Osteoblast (primary cell): Measurements from ENCODE around the gene RTP5. TPM values are rescaled to one million over a fixed set of nuclear protein-coding genes. Genes with fewer than 3 reads are reported as not detected.

ENCODE experiments used
- DNase-seq: peaks from one replicate; pipeline ENCODE4 v3.0.0; 2011; ENCODE audit warnings: low spot score, mixed read lengths; ENCODE audit not compliant: insufficient read length; ENCODE audit errors: missing footprints
- H2AFZ ChIP-seq: 2 replicates; pipeline ENCODE4 v1.6.0; 2011; ENCODE audit warnings: mild to moderate bottlenecking, low read length
- H3K27ac ChIP-seq: 2 replicates; pipeline ENCODE4 v1.5.1; 2011; ENCODE audit warnings: mild to moderate bottlenecking, low read depth, low read length, moderate library complexity
- H3K27me3 ChIP-seq: 2 replicates; pipeline ENCODE4 v1.6.0; 2012; ENCODE audit warnings: mild to moderate bottlenecking, control low read depth, inconsistent platforms, low read length, moderate library complexity; ENCODE audit not compliant: insufficient read depth
- H3K36me3 ChIP-seq: 2 replicates; pipeline ENCODE4 v1.5.1; 2011; ENCODE audit warnings: mild to moderate bottlenecking, low read length, control low read depth, moderate library complexity; ENCODE audit not compliant: insufficient read depth
- H3K4me1 ChIP-seq: 2 replicates; pipeline ENCODE4 v1.5.1; 2011; ENCODE audit warnings: mild to moderate bottlenecking, low read length, control low read depth, moderate library complexity; ENCODE audit not compliant: insufficient read depth
- H3K4me2 ChIP-seq: 2 replicates; pipeline ENCODE4 v1.6.0; 2011; ENCODE audit warnings: mild to moderate bottlenecking, low read length; ENCODE audit not compliant: insufficient read depth
- H3K4me3 ChIP-seq: fragments of 200-600 bp; sonication (generic); 3 replicates; pipeline ENCODE4 v1.5.1; 2012; ENCODE audit warnings: mild to moderate bottlenecking, low read length, inconsistent platforms; ENCODE audit not compliant: insufficient read depth
- H3K79me2 ChIP-seq: 2 replicates; pipeline ENCODE4 v1.6.0; 2012; ENCODE audit warnings: mild to moderate bottlenecking, low read length, control low read depth, inconsistent platforms; ENCODE audit not compliant: insufficient read depth
- H3K9me3 ChIP-seq: 2 replicates; pipeline ENCODE4 v1.5.1; 2011; ENCODE audit warnings: low read depth, low read length, control low read depth
- H4K20me1 ChIP-seq: 2 replicates; pipeline ENCODE4 v1.6.0; 2012; ENCODE audit warnings: mild to moderate bottlenecking, low read length, control low read depth; ENCODE audit not compliant: insufficient read depth
- CTCF ChIP-seq: IDR thresholded peaks from 2 replicates; pipeline ENCODE4 v1.5.1; 2011; ENCODE audit warnings: mild to moderate bottlenecking, low read depth, low read length, moderate library complexity; ENCODE audit errors: extremely low read depth
- total RNA-seq: library from RNA; depleted of rRNA; stranded (reverse); fragments of >200 nt; gene quantifications from 2 replicates; pipeline ENCODE4 v1.2.3, GENCODE V29; 2012

Gene RTP5
- total RNA-seq, 1 donor, result not detected

- no peaks in the 10 kb centered on the region for H4K20me1 ChIP-seq
- no peak for TF ChIP-seq CTCF
- no peaks in the 10 kb centered on the region for H3K4me1 ChIP-seq
Measured at GRCh38 chr2:241862093-241862492, 7.4 kb upstream of the RTP5 start.

GRCh38 chr2:241862775-241863535, 6.6 kb upstream of the RTP5 start:
- Histone ChIP-seq H4K20me1 (no peaks in the 10 kb centered on the region), H3K79me2 (no peaks in the 10 kb centered on the region), H3K36me3 (no peaks in the 10 kb centered on the region), H3K4me2 (peak overlapping the region; percentile 61), H3K27ac (no peak overlapping the region), H3K4me3 (peak overlapping the region; percentile 54), H3K4me1 (no peaks in the 10 kb centered on the region), H2AFZ (peak overlapping the region; percentile 82), H3K27me3 (peaks cover 25% of the 10 kb centered on the region), H3K9me3 (no peaks in the 10 kb centered on the region)
- DNase-seq, result no peak
- TF ChIP-seq CTCF, result no peak

More at GRCh38 chr2:241862093-241862492, 7.4 kb upstream of the RTP5 start:
- Histone ChIP-seq H3K4me2 (no peak overlapping the region), H3K4me3 (no peak overlapping the region), H3K27ac (no peak overlapping the region), H2AFZ (no peak overlapping the region), H3K9me3 (no peaks in the 10 kb centered on the region), H3K79me2 (no peaks in the 10 kb centered on the region), H3K27me3 (peaks cover 16% of the 10 kb centered on the region), H3K36me3 (no peaks in the 10 kb centered on the region)
- peak; percentile 62 for DNase-seq

GRCh38 chr2:241863536-241863954, 6.0 kb upstream of the RTP5 start:
- no peak for TF ChIP-seq CTCF
- Histone ChIP-seq H3K4me2 (peak overlapping the region; percentile 61), H3K27ac (no peak overlapping the region), H3K36me3 (no peaks in the 10 kb centered on the region), H2AFZ (peak overlapping the region; percentile 82), H3K79me2 (no peaks in the 10 kb centered on the region), H3K4me3 (peak overlapping the region; percentile 54), H3K27me3 (peaks cover 26% of the 10 kb centered on the region), H3K4me1 (no peaks in the 10 kb centered on the region), H3K9me3 (no peaks in the 10 kb centered on the region), H4K20me1 (no peaks in the 10 kb centered on the region)
- DNase-seq, result peak; percentile 95

- H4K20me1 ChIP-seq, result no peaks in the 10 kb centered on the region
- peaks cover 26% of the 10 kb centered on the region for H3K27me3 ChIP-seq
- no peak for TF ChIP-seq CTCF
- no peaks in the 10 kb centered on the region for H3K79me2 ChIP-seq
- H3K4me3 ChIP-seq, result no peak overlapping the region
- DNase-seq, result no peak
- H3K36me3 ChIP-seq, result no peaks in the 10 kb centered on the region
- no peak overlapping the region for H2AFZ ChIP-seq
- H3K27ac ChIP-seq, result no peak overlapping the region
- no peaks in the 10 kb centered on the region for H3K9me3 ChIP-seq
- no peaks in the 10 kb centered on the region for H3K4me1 ChIP-seq
- peak overlapping the region; percentile 61 for H3K4me2 ChIP-seq
Measured at GRCh38 chr2:241864168-241864849, 5.2 kb upstream of the RTP5 start.
